Measurements from ENCODE around the gene SH2D4B.

- TF ChIP-seq, protein P1, sequence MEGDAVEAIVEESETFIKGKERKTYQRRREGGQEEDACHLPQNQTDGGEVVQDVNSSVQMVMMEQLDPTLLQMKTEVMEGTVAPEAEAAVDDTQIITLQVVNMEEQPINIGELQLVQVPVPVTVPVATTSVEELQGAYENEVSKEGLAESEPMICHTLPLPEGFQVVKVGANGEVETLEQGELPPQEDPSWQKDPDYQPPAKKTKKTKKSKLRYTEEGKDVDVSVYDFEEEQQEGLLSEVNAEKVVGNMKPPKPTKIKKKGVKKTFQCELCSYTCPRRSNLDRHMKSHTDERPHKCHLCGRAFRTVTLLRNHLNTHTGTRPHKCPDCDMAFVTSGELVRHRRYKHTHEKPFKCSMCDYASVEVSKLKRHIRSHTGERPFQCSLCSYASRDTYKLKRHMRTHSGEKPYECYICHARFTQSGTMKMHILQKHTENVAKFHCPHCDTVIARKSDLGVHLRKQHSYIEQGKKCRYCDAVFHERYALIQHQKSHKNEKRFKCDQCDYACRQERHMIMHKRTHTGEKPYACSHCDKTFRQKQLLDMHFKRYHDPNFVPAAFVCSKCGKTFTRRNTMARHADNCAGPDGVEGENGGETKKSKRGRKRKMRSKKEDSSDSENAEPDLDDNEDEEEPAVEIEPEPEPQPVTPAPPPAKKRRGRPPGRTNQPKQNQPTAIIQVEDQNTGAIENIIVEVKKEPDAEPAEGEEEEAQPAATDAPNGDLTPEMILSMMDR (IDR thresholded peaks at IDR 0.05), result no peak
- no peak for TF ChIP-seq EP300 (IDR thresholded peaks at IDR 0.05)
Measured at GRCh38 chr10:80530251-80530650, 7.5 kb upstream of the SH2D4B start.
